ENCODE results near the gene SPHK1.

SPHK1 gene

GRCh38 chr17:76405967-76406647, 21.7 kb downstream of the SPHK1 start:
- no peak overlapping the region for H3K9ac ChIP-seq (ENCODE audit: low read length)
- no peak overlapping the region for H3K4me3 ChIP-seq (ENCODE audit: low read length)
- H3K27me3 ChIP-seq (ENCODE audit: control insufficient read depth, insufficient read depth, low read length): no peaks in the 10 kb centered on the region
- H3K4me1 ChIP-seq (ENCODE audit: control insufficient read depth, low read depth, low read length): no peaks in the 10 kb centered on the region
- no peak overlapping the region for H3K27ac ChIP-seq (ENCODE audit: low read length)
- peaks cover 21% of the 10 kb centered on the region for H3K36me3 ChIP-seq (ENCODE audit: control insufficient read depth, low read depth, low read length)
- H3K9me3 ChIP-seq (ENCODE audit: control insufficient read depth, low read depth, low read length): no peaks in the 10 kb centered on the region

DNA sequence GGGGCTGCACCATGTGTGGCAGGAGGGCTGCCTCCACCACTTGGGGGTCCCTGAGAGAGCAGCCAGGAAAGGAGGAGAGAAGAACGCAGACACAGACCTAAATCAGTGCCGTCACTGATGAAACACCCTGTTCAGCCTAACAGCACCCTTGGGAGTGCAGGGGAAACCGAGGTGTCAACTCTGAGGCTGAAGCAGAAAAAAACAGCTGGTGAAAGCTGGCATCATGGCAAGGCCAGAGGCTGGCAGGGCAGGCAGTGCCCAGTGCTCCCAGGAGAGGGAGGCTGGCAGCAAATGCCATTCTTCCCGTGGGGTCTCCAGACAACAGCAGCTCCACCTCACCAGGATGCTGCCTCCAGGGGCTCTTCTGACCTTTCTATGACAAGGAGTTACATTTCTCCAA, 23.1 kb downstream of the SPHK1 start:
- no peak overlapping the region for H3K4me3 ChIP-seq (ENCODE audit: low read length)
- no peak overlapping the region for H3K9ac ChIP-seq (ENCODE audit: low read length)
- no peak overlapping the region for H3K27ac ChIP-seq (ENCODE audit: low read length)
- H3K36me3 ChIP-seq (ENCODE audit: control insufficient read depth, low read depth, low read length): peaks cover 12% of the 10 kb centered on the region
- H3K27me3 ChIP-seq (ENCODE audit: control insufficient read depth, insufficient read depth, low read length): no peaks in the 10 kb centered on the region
- no peaks in the 10 kb centered on the region for H3K4me1 ChIP-seq (ENCODE audit: control insufficient read depth, low read depth, low read length)
- H3K9me3 ChIP-seq (ENCODE audit: control insufficient read depth, low read depth, low read length): no peaks in the 10 kb centered on the region

GRCh38 chr17:76408037-76408849, 23.8 kb downstream of the SPHK1 start:
- H3K27me3 ChIP-seq (ENCODE audit: control insufficient read depth, insufficient read depth, low read length): no peaks in the 10 kb centered on the region
- peaks cover 10% of the 10 kb centered on the region for H3K36me3 ChIP-seq (ENCODE audit: control insufficient read depth, low read depth, low read length)
- no peaks in the 10 kb centered on the region for H3K4me1 ChIP-seq (ENCODE audit: control insufficient read depth, low read depth, low read length)
- H3K4me3 ChIP-seq (ENCODE audit: low read length): no peak overlapping the region
- no peak overlapping the region for H3K27ac ChIP-seq (ENCODE audit: low read length)
- H3K9me3 ChIP-seq (ENCODE audit: control insufficient read depth, low read depth, low read length): no peaks in the 10 kb centered on the region
- H3K9ac ChIP-seq (ENCODE audit: low read length): no peak overlapping the region

DNA sequence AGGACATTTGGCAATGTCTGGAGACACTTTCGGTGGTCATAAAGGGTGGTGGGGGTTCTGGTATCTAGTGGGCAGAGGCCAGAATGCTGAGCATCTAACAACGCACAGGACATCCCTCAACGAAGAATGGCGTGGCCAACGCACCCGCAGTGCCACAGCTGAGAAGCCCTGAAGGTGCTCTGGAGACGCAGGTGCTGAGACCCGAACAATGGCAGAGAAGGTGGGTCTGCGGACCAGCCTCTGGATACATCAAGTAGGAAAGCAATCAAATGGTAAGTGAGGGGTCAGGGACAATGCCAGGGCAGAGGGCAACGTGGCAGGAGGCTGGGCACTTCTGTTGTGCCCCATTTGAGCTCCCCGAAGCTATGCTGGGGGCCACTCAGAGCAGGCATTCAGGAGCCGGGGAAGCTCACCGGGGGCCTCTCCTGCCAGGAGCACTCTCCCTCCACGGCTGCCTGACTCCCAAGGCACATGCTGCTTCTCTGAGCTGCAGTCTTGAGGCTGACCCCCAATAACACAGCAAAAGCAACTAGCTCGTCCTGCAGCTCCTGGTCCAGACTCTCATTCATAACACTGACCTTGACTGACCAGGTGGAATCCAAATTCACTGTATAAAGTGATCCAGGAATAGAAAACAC, 26.0 kb downstream of the SPHK1 start:
- H3K27me3 ChIP-seq (ENCODE audit: control insufficient read depth, insufficient read depth, low read length): no peaks in the 10 kb centered on the region
- H3K9me3 ChIP-seq (ENCODE audit: control insufficient read depth, low read depth, low read length): no peaks in the 10 kb centered on the region
- peaks cover 11% of the 10 kb centered on the region for H3K4me1 ChIP-seq (ENCODE audit: control insufficient read depth, low read depth, low read length)
- H3K9ac ChIP-seq (ENCODE audit: low read length): no peak overlapping the region
- no peak overlapping the region for H3K4me3 ChIP-seq (ENCODE audit: low read length)
- no peaks in the 10 kb centered on the region for H3K36me3 ChIP-seq (ENCODE audit: control insufficient read depth, low read depth, low read length)
- no peak overlapping the region for H3K27ac ChIP-seq (ENCODE audit: low read length)

DNA sequence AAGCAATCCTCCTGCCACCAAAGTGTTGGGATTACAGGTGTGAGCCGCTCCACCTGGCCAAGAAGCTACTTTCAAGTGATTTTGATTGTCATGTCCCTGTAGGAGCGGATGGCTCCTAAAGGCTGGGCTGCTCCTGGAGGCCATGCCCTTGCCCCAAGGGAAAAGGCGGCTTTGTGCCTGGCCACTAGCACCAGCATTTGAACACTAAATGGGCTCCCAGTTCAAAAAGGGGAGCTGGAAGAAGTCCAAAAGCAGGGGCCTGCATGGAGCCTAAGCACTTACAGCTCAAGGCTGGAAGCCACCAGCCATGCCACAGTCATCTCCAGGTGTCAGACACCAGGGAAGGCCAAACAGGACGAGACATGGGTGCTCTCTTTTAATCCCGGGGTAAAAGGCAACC, 26.8 kb downstream of the SPHK1 start:
- Histone ChIP-seq H3K9me3 (ENCODE audit: control insufficient read depth, low read depth, low read length) (no peaks in the 10 kb centered on the region), H3K4me1 (ENCODE audit: control insufficient read depth, low read depth, low read length) (peaks cover 11% of the 10 kb centered on the region), H3K9ac (ENCODE audit: low read length) (no peak overlapping the region), H3K4me3 (ENCODE audit: low read length) (no peak overlapping the region), H3K27ac (ENCODE audit: low read length) (no peak overlapping the region), H3K27me3 (ENCODE audit: control insufficient read depth, insufficient read depth, low read length) (no peaks in the 10 kb centered on the region), H3K36me3 (ENCODE audit: control insufficient read depth, low read depth, low read length) (no peaks in the 10 kb centered on the region)

DNA sequence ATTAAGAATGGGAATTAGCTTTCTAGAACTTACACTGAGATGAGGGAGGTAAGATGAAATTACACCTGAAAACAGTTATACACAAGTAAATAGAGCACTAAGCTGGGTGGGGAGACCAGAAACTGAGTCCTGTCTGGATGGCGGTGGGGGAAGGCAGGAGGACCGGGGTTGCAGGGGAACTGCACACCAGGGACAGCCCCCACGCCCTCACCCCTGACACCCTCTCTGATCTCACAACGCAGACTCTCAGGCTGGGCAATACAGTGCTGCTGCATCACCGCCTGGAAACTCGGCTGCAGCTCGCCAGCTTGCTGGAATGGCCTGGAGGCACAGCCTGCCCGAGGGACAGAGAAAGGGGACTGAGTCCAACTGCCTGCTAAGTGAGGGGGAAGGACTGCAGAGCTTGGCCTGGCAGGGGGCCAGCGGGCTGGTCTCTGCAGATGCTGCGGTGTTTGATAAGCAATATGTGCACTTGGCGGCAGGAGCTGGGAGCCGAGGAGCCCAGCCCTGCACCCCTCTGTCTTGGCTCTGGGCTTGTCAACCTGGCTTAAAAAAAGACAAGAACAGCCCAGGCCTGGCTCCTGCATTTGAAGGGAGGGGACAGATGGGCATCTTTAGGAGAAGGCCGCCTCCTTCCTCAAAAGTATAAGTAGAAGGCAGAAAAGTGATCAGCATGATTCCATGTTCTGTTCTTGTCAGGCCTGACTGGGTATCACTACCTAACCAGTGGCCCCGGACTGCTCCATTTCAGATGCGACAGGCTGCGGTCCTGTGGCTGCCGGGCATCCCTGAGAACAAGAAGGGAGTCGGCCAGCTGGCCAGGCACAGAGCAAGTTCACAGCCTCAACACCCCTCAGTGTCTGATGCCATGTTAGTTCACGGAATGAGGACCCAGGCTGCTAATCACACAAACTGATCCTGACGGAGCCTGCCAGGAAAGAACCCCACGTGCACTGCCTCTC, 30.2 kb downstream of the SPHK1 start:
- peaks cover 11% of the 10 kb centered on the region for H3K4me1 ChIP-seq (ENCODE audit: control insufficient read depth, low read depth, low read length)
- H3K27ac ChIP-seq (ENCODE audit: low read length): no peak overlapping the region
- H3K27me3 ChIP-seq (ENCODE audit: control insufficient read depth, insufficient read depth, low read length): no peaks in the 10 kb centered on the region
- H3K36me3 ChIP-seq (ENCODE audit: control insufficient read depth, low read depth, low read length): no peaks in the 10 kb centered on the region
- H3K9ac ChIP-seq (ENCODE audit: low read length): no peak overlapping the region
- H3K9me3 ChIP-seq (ENCODE audit: control insufficient read depth, low read depth, low read length): no peaks in the 10 kb centered on the region
- no peak overlapping the region for H3K4me3 ChIP-seq (ENCODE audit: low read length)

- H3K4me1 ChIP-seq (ENCODE audit: control insufficient read depth, low read depth, low read length): peaks cover 11% of the 10 kb centered on the region
- H3K9ac ChIP-seq (ENCODE audit: low read length): no peak overlapping the region
- no peaks in the 10 kb centered on the region for H3K36me3 ChIP-seq (ENCODE audit: control insufficient read depth, low read depth, low read length)
- H3K4me3 ChIP-seq (ENCODE audit: low read length): no peak overlapping the region
- H3K27me3 ChIP-seq (ENCODE audit: control insufficient read depth, insufficient read depth, low read length): no peaks in the 10 kb centered on the region
- no peak overlapping the region for H3K27ac ChIP-seq (ENCODE audit: low read length)
- no peaks in the 10 kb centered on the region for H3K9me3 ChIP-seq (ENCODE audit: control insufficient read depth, low read depth, low read length)
These were observed 31.4 kb downstream of the SPHK1 start for GRCh38 chr17:76415786-76416185.

- H3K27ac ChIP-seq (ENCODE audit: low read length): no peak overlapping the region
- peaks cover 11% of the 10 kb centered on the region for H3K4me1 ChIP-seq (ENCODE audit: control insufficient read depth, low read depth, low read length)
- H3K36me3 ChIP-seq (ENCODE audit: control insufficient read depth, low read depth, low read length): no peaks in the 10 kb centered on the region
These were observed 32.0 kb downstream of the SPHK1 start for GRCh38 chr17:76416457-76416856.

GRCh38 chr17:76416899-76417298, 32.5 kb downstream of the SPHK1 start:
- no peaks in the 10 kb centered on the region for H3K27me3 ChIP-seq (ENCODE audit: control insufficient read depth, insufficient read depth, low read length)
- no peak overlapping the region for H3K4me3 ChIP-seq (ENCODE audit: low read length)
- H3K9me3 ChIP-seq (ENCODE audit: control insufficient read depth, low read depth, low read length): no peaks in the 10 kb centered on the region
- H3K4me1 ChIP-seq (ENCODE audit: control insufficient read depth, low read depth, low read length): peaks cover 11% of the 10 kb centered on the region
- H3K27ac ChIP-seq (ENCODE audit: low read length): no peak overlapping the region
- no peaks in the 10 kb centered on the region for H3K36me3 ChIP-seq (ENCODE audit: control insufficient read depth, low read depth, low read length)
- no peak overlapping the region for H3K9ac ChIP-seq (ENCODE audit: low read length)

More at GRCh38 chr17:76416457-76416856, 32.0 kb downstream of the SPHK1 start:
- Histone ChIP-seq H3K9me3 (ENCODE audit: control insufficient read depth, low read depth, low read length) (no peaks in the 10 kb centered on the region), H3K4me3 (ENCODE audit: low read length) (no peak overlapping the region), H3K27me3 (ENCODE audit: control insufficient read depth, insufficient read depth, low read length) (no peaks in the 10 kb centered on the region), H3K9ac (ENCODE audit: low read length) (no peak overlapping the region)

DNA sequence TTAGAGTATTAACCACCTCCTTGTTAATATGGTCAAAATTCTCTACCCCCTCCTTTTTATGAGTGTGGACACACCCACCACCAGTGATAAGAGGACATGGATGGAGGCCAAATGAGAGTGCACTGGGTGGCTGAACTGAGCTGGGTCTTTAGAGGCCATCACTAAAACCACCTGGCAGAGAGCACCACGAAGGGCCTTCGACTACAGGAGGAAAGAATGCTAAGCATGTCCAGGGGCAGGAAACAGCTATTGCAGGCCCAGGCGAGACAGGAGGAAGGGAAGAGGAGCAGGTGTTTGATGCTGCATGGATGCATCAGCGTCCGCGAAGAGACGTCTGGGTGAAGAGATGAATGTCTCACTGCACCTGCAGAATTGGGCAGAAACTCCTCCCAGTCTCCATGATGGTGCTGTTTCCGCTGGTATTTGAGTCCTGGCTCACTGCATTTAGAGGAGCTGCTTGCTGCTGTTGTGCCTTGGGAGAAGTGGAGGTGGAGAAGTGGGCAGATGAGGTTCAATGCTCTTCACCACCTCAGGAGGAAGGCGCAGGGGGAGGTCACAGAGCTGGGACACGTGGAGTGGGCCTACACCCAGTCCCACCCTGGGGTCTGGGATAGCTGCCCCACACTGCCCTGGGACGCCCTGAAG, 33.2 kb downstream of the SPHK1 start:
- Histone ChIP-seq H3K27me3 (ENCODE audit: control insufficient read depth, insufficient read depth, low read length) (no peaks in the 10 kb centered on the region), H3K27ac (ENCODE audit: low read length) (no peak overlapping the region), H3K9ac (ENCODE audit: low read length) (no peak overlapping the region), H3K36me3 (ENCODE audit: control insufficient read depth, low read depth, low read length) (no peaks in the 10 kb centered on the region), H3K4me3 (ENCODE audit: low read length) (no peak overlapping the region), H3K4me1 (ENCODE audit: control insufficient read depth, low read depth, low read length) (peaks cover 11% of the 10 kb centered on the region), H3K9me3 (ENCODE audit: control insufficient read depth, low read depth, low read length) (no peaks in the 10 kb centered on the region)

Data from iPS-18a (cell line).